Measurements from ENCODE around the gene WDR38. TPM values are rescaled to one million over a fixed set of nuclear protein-coding genes. Genes with fewer than 3 reads are reported as not detected.

Gene WDR38
- not detected for polyA plus RNA-seq

- Histone ChIP-seq H3K27ac (ENCODE audit: low read depth in 2 of 2, low read length in 1 of 2) (peak within 1 kb of the TSS; percentile 8 to 30), H3K9me3 (ENCODE audit: control insufficient read depth in 2 of 2, insufficient read depth in 1 of 2, low read depth in 1 of 2, low read length in 1 of 2) (no peaks in the 10 kb centered on the region), H3K27me3 (ENCODE audit: control insufficient read depth in 1 of 2, insufficient read depth in 2 of 2, low read length in 2 of 2) (no peaks in the 10 kb centered on the region), H3K36me3 (ENCODE audit: control insufficient read depth in 2 of 2, insufficient read depth in 2 of 2, low read length in 1 of 2) (peaks cover 7 to 20% of the 10 kb centered on the region in 2 donors), H3K4me3 (ENCODE audit: low read depth in 1 of 2, low read length in 2 of 2) (peak within 1 kb of the TSS; percentile 36 to 51), H3K4me1 (ENCODE audit: control insufficient read depth in 2 of 2, insufficient read depth in 2 of 2, low read length in 1 of 2) (peaks cover 2 to 7% of the 10 kb centered on the region in 2 donors)
- 1% methylated on average over 51 of the region's 51 CpGs for WGBS, 2 donors
Measured at GRCh38 chr9:124852829-124853531, at the start of gene WDR38. TSS of gene WDR38 (plus strand) at chr9:124853460. CDS start at chr9:124853532, 72 bp downstream.

- Histone ChIP-seq H3K27me3 (ENCODE audit: control insufficient read depth in 1 of 2, insufficient read depth in 2 of 2, low read length in 2 of 2) (no peaks in the 10 kb centered on the region), H3K4me3 (ENCODE audit: low read depth in 1 of 2, low read length in 2 of 2) (no peak overlapping the region), H3K27ac (ENCODE audit: low read depth in 2 of 2, low read length in 1 of 2) (no peak overlapping the region), H3K36me3 (ENCODE audit: control insufficient read depth in 2 of 2, insufficient read depth in 2 of 2, low read length in 1 of 2) (no peaks in the 10 kb centered on the region), H3K4me1 (ENCODE audit: control insufficient read depth in 2 of 2, insufficient read depth in 2 of 2, low read length in 1 of 2) (peaks cover 12 to 16% of the 10 kb centered on the region in 2 donors), H3K9me3 (ENCODE audit: control insufficient read depth in 2 of 2, insufficient read depth in 1 of 2, low read depth in 1 of 2, low read length in 1 of 2) (no peaks in the 10 kb centered on the region)
- 90 to 94% methylated on average over 7 to 8 of the region's 8 CpGs for WGBS, 2 donors
Measured at GRCh38 chr9:124803911-124804310, 49.3 kb upstream of the WDR38 start.

- WGBS, 2 donors, result 44 to 59% methylated on average over 4 of the region's 4 CpGs
- H3K9me3 ChIP-seq (ENCODE audit: control insufficient read depth in 2 of 2, insufficient read depth in 1 of 2, low read depth in 1 of 2, low read length in 1 of 2), result no peaks in the 10 kb centered on the region
- H3K4me1 ChIP-seq (ENCODE audit: control insufficient read depth in 2 of 2, insufficient read depth in 2 of 2, low read length in 1 of 2), result peaks cover 6 to 14% of the 10 kb centered on the region in 2 donors
- no peaks in the 10 kb centered on the region for H3K27me3 ChIP-seq (ENCODE audit: control insufficient read depth in 1 of 2, insufficient read depth in 2 of 2, low read length in 2 of 2)
- no peak overlapping the region for H3K27ac ChIP-seq (ENCODE audit: low read depth in 2 of 2, low read length in 1 of 2)
- H3K4me3 ChIP-seq (ENCODE audit: low read depth in 1 of 2, low read length in 2 of 2), result no peak overlapping the region
- H3K36me3 ChIP-seq (ENCODE audit: control insufficient read depth in 2 of 2, insufficient read depth in 2 of 2, low read length in 1 of 2), result peaks cover 0 to 3% of the 10 kb centered on the region in 2 donors
Measured at GRCh38 chr9:124805186-124805585, 48.1 kb upstream of the WDR38 start.

GRCh38 chr9:124808246-124808956, 44.9 kb upstream of the WDR38 start:
- H3K4me3 ChIP-seq (ENCODE audit: low read depth in 1 of 2, low read length in 2 of 2), result no peak overlapping the region
- H3K27me3 ChIP-seq (ENCODE audit: control insufficient read depth in 1 of 2, insufficient read depth in 2 of 2, low read length in 2 of 2), result no peaks in the 10 kb centered on the region
- no peaks in the 10 kb centered on the region for H3K9me3 ChIP-seq (ENCODE audit: control insufficient read depth in 2 of 2, insufficient read depth in 1 of 2, low read depth in 1 of 2, low read length in 1 of 2)
- 83 to 88% methylated on average over 12 of the region's 12 CpGs for WGBS, 2 donors
- no peak overlapping the region for H3K27ac ChIP-seq (ENCODE audit: low read depth in 2 of 2, low read length in 1 of 2)
- H3K36me3 ChIP-seq (ENCODE audit: control insufficient read depth in 2 of 2, insufficient read depth in 2 of 2, low read length in 1 of 2), result peaks cover 0 to 3% of the 10 kb centered on the region in 2 donors
- H3K4me1 ChIP-seq (ENCODE audit: control insufficient read depth in 2 of 2, insufficient read depth in 2 of 2, low read length in 1 of 2), result peaks cover 0 to 20% of the 10 kb centered on the region in 2 donors

GRCh38 chr9:124809211-124809610, 44.0 kb upstream of the WDR38 start:
- Histone ChIP-seq H3K4me1 (ENCODE audit: control insufficient read depth in 2 of 2, insufficient read depth in 2 of 2, low read length in 1 of 2) (peaks cover 0 to 21% of the 10 kb centered on the region in 2 donors), H3K27ac (ENCODE audit: low read depth in 2 of 2, low read length in 1 of 2) (no peak overlapping the region), H3K36me3 (ENCODE audit: control insufficient read depth in 2 of 2, insufficient read depth in 2 of 2, low read length in 1 of 2) (peaks cover 0 to 3% of the 10 kb centered on the region in 2 donors), H3K4me3 (ENCODE audit: low read depth in 1 of 2, low read length in 2 of 2) (no peak overlapping the region), H3K9me3 (ENCODE audit: control insufficient read depth in 2 of 2, insufficient read depth in 1 of 2, low read depth in 1 of 2, low read length in 1 of 2) (no peaks in the 10 kb centered on the region), H3K27me3 (ENCODE audit: control insufficient read depth in 1 of 2, insufficient read depth in 2 of 2, low read length in 2 of 2) (no peaks in the 10 kb centered on the region)
- 90 to 93% methylated on average over 6 of the region's 6 CpGs for WGBS, 2 donors

GRCh38 chr9:124809741-124810500, 43.3 kb upstream of the WDR38 start:
- H3K4me1 ChIP-seq (ENCODE audit: control insufficient read depth in 2 of 2, insufficient read depth in 2 of 2, low read length in 1 of 2), result peaks cover 0 to 21% of the 10 kb centered on the region in 2 donors
- no peak overlapping the region for H3K4me3 ChIP-seq (ENCODE audit: low read depth in 1 of 2, low read length in 2 of 2)
- H3K27me3 ChIP-seq (ENCODE audit: control insufficient read depth in 1 of 2, insufficient read depth in 2 of 2, low read length in 2 of 2), result no peaks in the 10 kb centered on the region
- H3K9me3 ChIP-seq (ENCODE audit: control insufficient read depth in 2 of 2, insufficient read depth in 1 of 2, low read depth in 1 of 2, low read length in 1 of 2), result no peaks in the 10 kb centered on the region
- peak overlapping the region; percentile 66 to 87 for H3K27ac ChIP-seq (ENCODE audit: low read depth in 2 of 2, low read length in 1 of 2)
- H3K36me3 ChIP-seq (ENCODE audit: control insufficient read depth in 2 of 2, insufficient read depth in 2 of 2, low read length in 1 of 2), result peaks cover 0 to 3% of the 10 kb centered on the region in 2 donors
- 93 to 94% methylated on average over 60 of the region's 60 CpGs for WGBS, 2 donors

- WGBS, 2 donors, result 39 to 59% methylated on average over 12 of the region's 12 CpGs
Measured at GRCh38 chr9:124810663-124811355, 42.5 kb upstream of the WDR38 start.

GRCh38 chr9:124812441-124812876, 40.8 kb upstream of the WDR38 start:
- no peak overlapping the region for H3K4me3 ChIP-seq (ENCODE audit: low read depth in 1 of 2, low read length in 2 of 2)
- H3K9me3 ChIP-seq (ENCODE audit: control insufficient read depth in 2 of 2, insufficient read depth in 1 of 2, low read depth in 1 of 2, low read length in 1 of 2), result no peaks in the 10 kb centered on the region
- H3K27ac ChIP-seq (ENCODE audit: low read depth in 2 of 2, low read length in 1 of 2), result peak overlapping the region in 1 of 2 donors; percentile 87
- H3K27me3 ChIP-seq (ENCODE audit: control insufficient read depth in 1 of 2, insufficient read depth in 2 of 2, low read length in 2 of 2), result no peaks in the 10 kb centered on the region
- peaks cover 0 to 23% of the 10 kb centered on the region in 2 donors for H3K4me1 ChIP-seq (ENCODE audit: control insufficient read depth in 2 of 2, insufficient read depth in 2 of 2, low read length in 1 of 2)
- 46 to 57% methylated on average over 6 of the region's 6 CpGs for WGBS, 2 donors
- peaks cover 0 to 3% of the 10 kb centered on the region in 2 donors for H3K36me3 ChIP-seq (ENCODE audit: control insufficient read depth in 2 of 2, insufficient read depth in 2 of 2, low read length in 1 of 2)

More at GRCh38 chr9:124810663-124811355, 42.5 kb upstream of the WDR38 start:
- H3K4me1 ChIP-seq (ENCODE audit: control insufficient read depth in 2 of 2, insufficient read depth in 2 of 2, low read length in 1 of 2), result peaks cover 0 to 21% of the 10 kb centered on the region in 2 donors
- no peaks in the 10 kb centered on the region for H3K27me3 ChIP-seq (ENCODE audit: control insufficient read depth in 1 of 2, insufficient read depth in 2 of 2, low read length in 2 of 2)
- no peak overlapping the region for H3K4me3 ChIP-seq (ENCODE audit: low read depth in 1 of 2, low read length in 2 of 2)
- peaks cover 0 to 3% of the 10 kb centered on the region in 2 donors for H3K36me3 ChIP-seq (ENCODE audit: control insufficient read depth in 2 of 2, insufficient read depth in 2 of 2, low read length in 1 of 2)
- peak overlapping the region; percentile 66 to 87 for H3K27ac ChIP-seq (ENCODE audit: low read depth in 2 of 2, low read length in 1 of 2)
- no peaks in the 10 kb centered on the region for H3K9me3 ChIP-seq (ENCODE audit: control insufficient read depth in 2 of 2, insufficient read depth in 1 of 2, low read depth in 1 of 2, low read length in 1 of 2)

GRCh38 chr9:124813041-124813440, 40.2 kb upstream of the WDR38 start:
- no peaks in the 10 kb centered on the region for H3K9me3 ChIP-seq (ENCODE audit: control insufficient read depth in 2 of 2, insufficient read depth in 1 of 2, low read depth in 1 of 2, low read length in 1 of 2)
- peaks cover 0 to 23% of the 10 kb centered on the region in 2 donors for H3K4me1 ChIP-seq (ENCODE audit: control insufficient read depth in 2 of 2, insufficient read depth in 2 of 2, low read length in 1 of 2)
- no peak overlapping the region for H3K4me3 ChIP-seq (ENCODE audit: low read depth in 1 of 2, low read length in 2 of 2)
- WGBS, 2 donors, result 65 to 70% methylated on average over 7 of the region's 7 CpGs
- H3K27ac ChIP-seq (ENCODE audit: low read depth in 2 of 2, low read length in 1 of 2), result peak overlapping the region; percentile 74 to 87
- no peaks in the 10 kb centered on the region for H3K27me3 ChIP-seq (ENCODE audit: control insufficient read depth in 1 of 2, insufficient read depth in 2 of 2, low read length in 2 of 2)
- H3K36me3 ChIP-seq (ENCODE audit: control insufficient read depth in 2 of 2, insufficient read depth in 2 of 2, low read length in 1 of 2), result peaks cover 0 to 3% of the 10 kb centered on the region in 2 donors
